Lung (tissue), 12 donors: ENCODE data around the gene NFYC. TPM values are rescaled to one million over a fixed set of nuclear protein-coding genes. Genes with fewer than 3 reads are reported as not detected.

ENCODE experiments used
- ATAC-seq: fragments of 200-7000 bp; cut with Tn5 transposase; one replicate; pipeline ENCODE4 v1.9.1; 2020; ENCODE audit warnings: moderate number of reproducible peaks; ENCODE audit not compliant: insufficient read depth, low FRiP score
- DNase-seq, 3 donors: peaks; one replicate each; pipeline ENCODE4 v3.0.0-alpha.2; 2013 to 2017
- H3K27ac ChIP-seq, 2 donors: one replicate each; pipeline ENCODE4 v1.5.1; 2013; ENCODE audit warnings: mild to moderate bottlenecking in 2 of 2, moderate library complexity in 2 of 2, control low read depth in 1 of 2, inconsistent platforms in 1 of 2, low read depth in 1 of 2, low read length in 1 of 2
- H3K27me3 ChIP-seq, 3 donors: one replicate each; pipeline ENCODE4 v1.5.1; 2013; ENCODE audit warnings: low read length in 2 of 3; ENCODE audit not compliant: control insufficient read depth in 3 of 3, insufficient read depth in 3 of 3
- H3K36me3 ChIP-seq, 4 donors: one replicate each; pipeline ENCODE4 v1.5.1; 2013; ENCODE audit warnings: low read length in 4 of 4, mild to moderate bottlenecking in 1 of 4, moderate library complexity in 1 of 4; ENCODE audit not compliant: control insufficient read depth in 4 of 4, insufficient read depth in 4 of 4
- H3K4me1 ChIP-seq, 5 donors: one replicate each; pipeline ENCODE4 v1.5.1; 2013; ENCODE audit warnings: low read length in 5 of 5, mild to moderate bottlenecking in 2 of 5, moderate library complexity in 1 of 5; ENCODE audit not compliant: control insufficient read depth in 5 of 5, insufficient read depth in 5 of 5
- H3K4me3 ChIP-seq: one replicate; pipeline ENCODE4 v1.5.1; 2013; ENCODE audit warnings: mild to moderate bottlenecking, control low read depth, moderate library complexity
- H3K9ac ChIP-seq, 2 donors: one replicate each; pipeline ENCODE4 v1.5.1; 2013; ENCODE audit warnings: low read length in 2 of 2, control low read depth in 1 of 2; ENCODE audit not compliant: insufficient read depth in 1 of 2
- H3K9me3 ChIP-seq, 4 donors: one replicate each; pipeline ENCODE4 v1.5.1; 2013; ENCODE audit warnings: low read length in 3 of 4, mild to moderate bottlenecking in 1 of 4, moderate library complexity in 1 of 4; ENCODE audit not compliant: control insufficient read depth in 4 of 4, insufficient read depth in 3 of 4
- CTCF ChIP-seq: IDR thresholded peaks from 2 replicates; pipeline ENCODE4 v1.5.1; 2012; ENCODE audit warnings: mild to moderate bottlenecking; ENCODE audit errors: control extremely low read depth, extremely low read depth
- WGBS, 2 donors: extraction: QIAGEN DNeasy Blood & Tissue Kit; methylation state at CpG; one replicate each; pipeline ENCODE4 v1.1.7; 2013; 5-methylcytosine and 5-hydroxymethylcytosine counted together
- polyA plus RNA-seq, 2 donors: library from polyadenylated mRNA; stranded (reverse); fragments of 200-250 nt; gene quantifications; one replicate each; pipeline ENCODE4 v1.2.1, GENCODE V29; 2013
- total RNA-seq, 2 donors: library from RNA; depleted of rRNA in 1 of 2; stranded (reverse); fragments of >200 nt in 1 of 2; gene quantifications; one replicate each; pipeline ENCODE4 v1.2.1, GENCODE V29; 2014 to 2021
- donor health status: control.
- donor health status: control.
- donor health status: Bipolar disorder and iron deficiency.
- donor health status: healthy.
- donor health status: DM: yes; HTN: yes; CAD: no.

The NFYC gene
- total and polyA plus RNA-seq, 4 donors: 28.6 to 69.5 (median 50.3) TPM

GRCh38 chr1:40750451-40750908, 59.0 kb downstream of the NFYC start:
- TF ChIP-seq CTCF: no peak
- H3K9ac ChIP-seq: no peak overlapping the region
- WGBS, 2 donors: 95% methylated on average over 2 of the region's 2 CpGs
- DNase-seq (no peak), ATAC-seq (no peak)
- H3K4me3 ChIP-seq: no peak overlapping the region
- H3K27ac ChIP-seq: no peak overlapping the region
- H3K27me3 ChIP-seq: no peaks in the 10 kb centered on the region
- peaks cover 19 to 45% (median 28%) of the 10 kb centered on the region in 4 donors for H3K36me3 ChIP-seq
- peaks cover 0 to 5% (median 0%) of the 10 kb centered on the region in 5 donors for H3K4me1 ChIP-seq
- H3K9me3 ChIP-seq: no peaks in the 10 kb centered on the region

GRCh38 chr1:40751802-40752201, 60.3 kb downstream of the NFYC start:
- Histone ChIP-seq H3K27ac (no peak overlapping the region), H3K4me1 (peaks cover 0 to 5% (median 0%) of the 10 kb centered on the region in 5 donors), H3K36me3 (peaks cover 23 to 56% (median 32%) of the 10 kb centered on the region in 4 donors), H3K9me3 (no peaks in the 10 kb centered on the region), H3K9ac (no peak overlapping the region), H3K27me3 (no peaks in the 10 kb centered on the region), H3K4me3 (no peak overlapping the region)
- no peak for TF ChIP-seq CTCF
- ATAC-seq (no peak), DNase-seq (no peak)
- 82 to 92% methylated on average over 4 of the region's 4 CpGs for WGBS, 2 donors

GRCh38 chr1:40753142-40753882, 61.8 kb downstream of the NFYC start:
- no peak for TF ChIP-seq CTCF
- ATAC-seq (no peak), DNase-seq (no peak)
- Histone ChIP-seq H3K36me3 (peaks cover 31 to 63% (median 36%) of the 10 kb centered on the region in 4 donors), H3K27ac (peak overlapping the region in 1 of 2 donors; percentile 13), H3K9me3 (no peaks in the 10 kb centered on the region), H3K27me3 (no peaks in the 10 kb centered on the region), H3K4me3 (no peak overlapping the region), H3K4me1 (peaks cover 0 to 5% (median 0%) of the 10 kb centered on the region in 5 donors), H3K9ac (no peak overlapping the region)
- 95 to 96% methylated on average over 8 of the region's 8 CpGs for WGBS, 2 donors
